IPS-NIHi11 (cell line): ENCODE data around the gene DAPK1.

Experiments used
- DNase-seq: peaks from one replicate; pipeline ENCODE4 v3.0.0; 2012; ENCODE audit warnings: mixed read lengths, low spot score

DAPK1 gene

GRCh38 chr9:87497604-87498045, at the start of gene DAPK1:
TSS of gene DAPK1 (plus strand) at chr9:87497867. CDS start at chr9:87499078, 1,211 bp downstream.
- DNase-seq: peak; percentile 91

GRCh38 chr9:87451149-87451548, 46.5 kb upstream of the DAPK1 start:
- no peak for DNase-seq

GRCh38 chr9:87455407-87455806, 42.3 kb upstream of the DAPK1 start:
- no peak for DNase-seq

GRCh38 chr9:87461256-87461655, 36.4 kb upstream of the DAPK1 start:
- DNase-seq: no peak

- no peak for DNase-seq
Observed at GRCh38 chr9:87464110-87464991, 33.3 kb upstream of the DAPK1 start.

GRCh38 chr9:87464992-87465378, 32.7 kb upstream of the DAPK1 start:
- no peak for DNase-seq

- DNase-seq: no peak
Observed at GRCh38 chr9:87465816-87466215, 31.9 kb upstream of the DAPK1 start.

GRCh38 chr9:87467187-87467586, 30.5 kb upstream of the DAPK1 start:
- DNase-seq: no peak

GRCh38 chr9:87469793-87470465, 27.7 kb upstream of the DAPK1 start:
- DNase-seq: no peak

- DNase-seq: no peak
Observed at GRCh38 chr9:87471746-87472145, 25.9 kb upstream of the DAPK1 start.

GRCh38 chr9:87475463-87475862, 22.2 kb upstream of the DAPK1 start:
- DNase-seq: no peak

GRCh38 chr9:87478226-87478992, 19.3 kb upstream of the DAPK1 start:
- DNase-seq: no peak

- no peak for DNase-seq
Observed at GRCh38 chr9:87479801-87480201, 17.9 kb upstream of the DAPK1 start.

GRCh38 chr9:87481890-87482855, 15.5 kb upstream of the DAPK1 start:
- DNase-seq: no peak

- DNase-seq: no peak
Observed at GRCh38 chr9:87490225-87490624, 7.4 kb upstream of the DAPK1 start.

- no peak for DNase-seq
Observed at GRCh38 chr9:87490907-87491306, 6.8 kb upstream of the DAPK1 start.

GRCh38 chr9:87491523-87491922, 6.1 kb upstream of the DAPK1 start:
- no peak for DNase-seq

- no peak for DNase-seq
Observed at GRCh38 chr9:87492642-87493041, 5.0 kb upstream of the DAPK1 start.

GRCh38 chr9:87494970-87495471, 2.6 kb upstream of the DAPK1 start:
- no peak for DNase-seq

GRCh38 chr9:87497080-87497603, 525 bp upstream of the DAPK1 start:
- no peak for DNase-seq
